H1 (cell line): ENCODE data around the gene UNK. TPM values are rescaled to one million over a fixed set of nuclear protein-coding genes. Genes with fewer than 3 reads are reported as not detected.
A peak's percentile ranks its signal among the peaks of the same experiment; 100 is the strongest.
"Not testable (repeated sequence)": the region's sequence is repeated elsewhere in the genome, so short reads cannot be mapped to it uniquely, and the experiment has no call there.

Experiments
- CTCF ChIA-PET: fragments of 300-600 bp; sonication (Branson Sonifier 250); formaldehyde crosslinking; loops from one replicate; lab custom pipeline; 2021; ENCODE audit not compliant: partially characterized antibody; lab: Charles Lee
- POLR2A ChIA-PET: fragments of 300-600 bp; sonication (Branson Sonifier 250); formaldehyde crosslinking; loops from one replicate; lab custom pipeline; 2021; ENCODE audit warnings: inconsistent platforms; ENCODE audit not compliant: partially characterized antibody; lab: Charles Lee
- DNase-seq, 2 experiments: peaks; one replicate each; pipeline versions ENCODE4 v3.0.0 to v3.0.0-alpha.2; 2010 to 2022; ENCODE audit warnings: low spot score in 2 of 2, low read depth in 1 of 2, mixed read lengths in 1 of 2
- FAIRE-seq: peaks from 2 replicates; lab custom pipeline; 2011; peaks lifted over from hg19 to GRCh38; lab: Jason Lieb, UNC
- H2AFZ ChIP-seq: 2 replicates; pipeline ENCODE4 v1.8.1; 2012; ENCODE audit warnings: low read length, inconsistent platforms
- H2AK5ac ChIP-seq: 2 replicates; pipeline ENCODE4 v1.6.1; 2013; ENCODE audit warnings: low read depth, low read length
- H2BK120ac ChIP-seq: replicated peaks from 2 replicates; pipeline ENCODE3; 2013; ENCODE audit warnings: low read depth, low read length, inconsistent platforms
- H2BK12ac ChIP-seq: 2 replicates; pipeline ENCODE4 v1.6.1; 2013; ENCODE audit warnings: low read depth, low read length
- H2BK15ac ChIP-seq: 2 replicates; pipeline ENCODE4 v1.6.1; 2013; ENCODE audit warnings: low read length
- H2BK20ac ChIP-seq: 2 replicates; pipeline ENCODE4 v1.6.1; 2013; ENCODE audit warnings: low read length
- H2BK5ac ChIP-seq: 2 replicates; pipeline ENCODE4 v1.6.1; 2013; ENCODE audit warnings: low read depth, low read length
- H3K14ac ChIP-seq: 2 replicates; pipeline ENCODE4 v1.6.1; 2013; ENCODE audit warnings: inconsistent platforms; ENCODE audit not compliant: insufficient read length
- H3K18ac ChIP-seq: 2 replicates; pipeline ENCODE4 v1.6.1; 2013; ENCODE audit warnings: low read length; ENCODE audit errors: extremely low read depth
- H3K23ac ChIP-seq: 2 replicates; pipeline ENCODE4 v1.6.1; 2013; ENCODE audit warnings: inconsistent platforms; ENCODE audit not compliant: insufficient read length
- H3K23me2 ChIP-seq: 2 replicates; pipeline ENCODE4 v1.6.1; 2013; ENCODE audit warnings: low read depth, low read length
- H3K27ac ChIP-seq: 2 replicates; pipeline ENCODE4 v1.6.1; 2011; ENCODE audit warnings: low read depth, low read length, inconsistent platforms
- H3K27me3 ChIP-seq, 4 experiments: replicated peaks in 1 of 4; 1 replicate in 1 of 4; 2 replicates in 3 of 4; pipeline versions ENCODE4 v1.6.1 to v1.8.1; 2011 to 2013; ENCODE audit warnings: low read length in 3 of 4, mild to moderate bottlenecking in 3 of 4, inconsistent platforms in 2 of 4, mixed read lengths in 2 of 4, moderate library complexity in 1 of 4; ENCODE audit not compliant: control insufficient read depth in 3 of 4, insufficient read depth in 3 of 4; ENCODE audit errors: extremely low read depth in 1 of 4
- H3K36me3 ChIP-seq, 4 experiments: 2 replicates each; pipeline versions ENCODE4 v1.6.1 to v1.8.1; 2011 to 2013; ENCODE audit warnings: mild to moderate bottlenecking in 4 of 4, low read length in 3 of 4, moderate library complexity in 2 of 4, control low read depth in 1 of 4, inconsistent platforms in 1 of 4; ENCODE audit not compliant: insufficient read depth in 4 of 4, control insufficient read depth in 2 of 4
- H3K4ac ChIP-seq: replicated peaks from 2 replicates; pipeline ENCODE3; 2013; ENCODE audit warnings: low read length, low read depth, mixed read lengths, inconsistent platforms; ENCODE audit not compliant: insufficient read length
- H3K4me1 ChIP-seq, 4 experiments: replicated peaks in 1 of 4; 1 replicate in 1 of 4; 2 replicates in 3 of 4; pipeline versions ENCODE4 v1.6.1 to v1.8.1; 2011 to 2013; ENCODE audit warnings: low read length in 3 of 4, inconsistent platforms in 2 of 4, mixed read lengths in 1 of 4; ENCODE audit not compliant: insufficient read depth in 4 of 4, control insufficient read depth in 3 of 4
- H3K4me2 ChIP-seq, 2 experiments: 2 replicates each; pipeline versions ENCODE4 v1.6.1 to v1.8.1; 2011 to 2013; ENCODE audit warnings: low read depth in 2 of 2, low read length in 2 of 2, control low read depth in 1 of 2, inconsistent platforms in 1 of 2, mild to moderate bottlenecking in 1 of 2; ENCODE audit not compliant: insufficient read depth in 1 of 2
- H3K4me3 ChIP-seq, 4 experiments: fragments of 200-600, 300-600 bp in 1 of 4; sonication (generic), shearing (Covaris generic), sonication (Bioruptor Twin) in 1 of 4; 2 replicates each; pipeline versions ENCODE4 v1.5.1 to v1.8.1; 2011 to 2016; ENCODE audit warnings: low read length in 4 of 4, low read depth in 3 of 4, control low read depth in 2 of 4, inconsistent platforms in 2 of 4, mild to moderate bottlenecking in 2 of 4, mixed read lengths in 1 of 4, moderate library complexity in 1 of 4; ENCODE audit not compliant: insufficient read depth in 2 of 4; ENCODE audit errors: extremely low read depth in 1 of 4
- H3K56ac ChIP-seq: replicated peaks from 2 replicates; pipeline ENCODE3; 2013; ENCODE audit warnings: low read depth, mild to moderate bottlenecking, mixed read lengths, low read length, inconsistent platforms; ENCODE audit not compliant: insufficient read length
- H3K79me1 ChIP-seq: 2 replicates; pipeline ENCODE4 v1.6.1; 2013; ENCODE audit warnings: low read depth, low read length, control low read depth
- H3K79me2 ChIP-seq, 2 experiments: 2 replicates each; pipeline versions ENCODE4 v1.6.1 to v1.8.1; 2012 to 2013; ENCODE audit warnings: low read length in 2 of 2, mild to moderate bottlenecking in 2 of 2, inconsistent platforms in 1 of 2; ENCODE audit not compliant: insufficient read depth in 2 of 2, control insufficient read depth in 1 of 2
- H3K9ac ChIP-seq, 4 experiments: replicated peaks in 1 of 4; 1 replicate in 1 of 4; 2 replicates in 3 of 4; pipeline versions ENCODE4 v1.6.1 to v1.8.1; 2011 to 2013; ENCODE audit warnings: low read depth in 3 of 4, low read length in 3 of 4, control low read depth in 2 of 4, mild to moderate bottlenecking in 2 of 4, moderate library complexity in 2 of 4, inconsistent platforms in 1 of 4; ENCODE audit errors: extremely low read depth in 1 of 4
- H3K9me3 ChIP-seq, 2 experiments: 2 replicates each; pipeline versions ENCODE4 v1.6.1 to v1.8.1; 2012 to 2013; ENCODE audit warnings: mild to moderate bottlenecking in 2 of 2, moderate library complexity in 2 of 2, control low read depth in 1 of 2, inconsistent platforms in 1 of 2, low read depth in 1 of 2, low read length in 1 of 2, mixed read lengths in 1 of 2; ENCODE audit not compliant: insufficient read depth in 2 of 2
- H4K20me1 ChIP-seq, 2 experiments: replicated peaks in 1 of 2; 2 replicates each; pipeline versions ENCODE3 to v1.8.1; 2011 to 2013; ENCODE audit warnings: inconsistent platforms in 2 of 2, low read length in 2 of 2, mild to moderate bottlenecking in 1 of 2; ENCODE audit not compliant: insufficient read depth in 2 of 2, control insufficient read depth in 1 of 2
- H4K5ac ChIP-seq: 2 replicates; pipeline ENCODE4 v1.6.1; 2013; ENCODE audit warnings: low read length, low read depth, mixed read lengths, inconsistent platforms; ENCODE audit not compliant: insufficient read length
- H4K8ac ChIP-seq: 2 replicates; pipeline ENCODE4 v1.8.0; 2013; ENCODE audit warnings: mild to moderate bottlenecking, moderate library complexity, low read length, inconsistent platforms; ENCODE audit not compliant: insufficient read depth; ENCODE audit errors: extremely low read depth
- H4K91ac ChIP-seq: replicated peaks from 2 replicates; pipeline ENCODE3; 2013; ENCODE audit warnings: low read length, mixed read lengths, inconsistent platforms; ENCODE audit not compliant: insufficient read length
- POLR2A ChIP-seq, 2 experiments: IDR thresholded peaks; 1 replicate in 1 of 2; 2 replicates in 1 of 2; pipeline ENCODE4 v1.6.1; 2011; ENCODE audit warnings: low read depth in 2 of 2, low read length in 2 of 2, mild to moderate bottlenecking in 2 of 2; ENCODE audit errors: control extremely low read depth in 1 of 2
- POLR2AphosphoS5 ChIP-seq: IDR thresholded peaks from 2 replicates; pipeline ENCODE4 v1.6.1; 2011; ENCODE audit warnings: low read depth, low read length
- WGBS, 2 experiments: shearing (Covaris generic) in 1 of 2; methylation state at CpG; one replicate each; pipeline versions ENCODE4 v1.1.6 to v1.1.7; 2013 to 2015; ENCODE audit warnings: low lambda C conversion rate in 2 of 2, mixed read lengths in 2 of 2, inconsistent platforms in 1 of 2, low coverage in 1 of 2, missing lambda C conversion rate in 1 of 2; ENCODE audit not compliant: insufficient replicate concordance in 2 of 2, insufficient coverage in 1 of 2, insufficient read length in 1 of 2; ENCODE audit errors: extremely low coverage in 1 of 2, missing lambda C conversion rate in 1 of 2; 5-methylcytosine and 5-hydroxymethylcytosine counted together
- polyA plus RNA-seq, 7 experiments: library from polyadenylated mRNA; depleted of rRNA in 3 of 7; stranded (reverse) in 5 of 7; unstranded in 2 of 7; fragments of >200 nt in 5 of 7; fragments of 200-250 nt in 2 of 7; gene quantifications; 1 replicate in 5 of 7; 2 replicates in 1 of 7; 4 replicates in 1 of 7; pipeline versions ENCODE4 v1.2.1 to v1.2.3, GENCODE V29; 2011 to 2013; ENCODE audit warnings: missing spikeins in 2 of 7, mixed read lengths in 2 of 7
- total RNA-seq: library from RNA; stranded (reverse); fragmentation: NEBNext Ultra II Directional; extraction: Animal tissue kit (Norgen Biotek cat#: 25700); gene quantifications from 2 replicates; pipeline ENCODE4 v1.2.1, GENCODE V29; 2021

Gene UNK
- total and polyA plus RNA-seq, 2 of the 8 experiments (the other 6 are each of a cell fraction or from before 2014, with no cell fraction given): 24.2 to 33.3 TPM

- CTCF ChIA-PET: interaction anchor here (0.6 to 21.4 kb wide), 5 partner anchors 10 to 69 kb away, joined by 3 to 359 read pairs (median 4); partner anchors contain the start of gene GALK1
- H3K4ac ChIP-seq, H3K56ac ChIP-seq, H3K9me3 ChIP-seq, H2AK5ac ChIP-seq, H2BK15ac ChIP-seq, H2BK5ac ChIP-seq, H2BK20ac ChIP-seq, H3K18ac ChIP-seq, H4K5ac ChIP-seq, H4K91ac ChIP-seq, H2BK12ac ChIP-seq, H3K79me1 ChIP-seq, H2BK120ac ChIP-seq, H3K14ac ChIP-seq, H3K23ac ChIP-seq, H3K4me1 ChIP-seq, DNase-seq, H3K27me3 ChIP-seq, H3K23me2 ChIP-seq, H2AFZ ChIP-seq: not testable (repeated sequence)
- H3K27ac ChIP-seq: peak overlapping the region; percentile 92
- H4K8ac ChIP-seq: peak overlapping the region; percentile 96
- WGBS, 2 experiments: 23% methylated on average over 19 of the region's 19 CpGs; no CpG with 5 or more reads in 1 of the 2 experiments
- H3K4me3 ChIP-seq: peak overlapping the region; percentile 75 to 93 (median 86)
- peak overlapping the region; percentile 82 to 89 for H3K4me2 ChIP-seq
- peak overlapping the region; percentile 91 to 98 (median 97) for H3K9ac ChIP-seq
- peaks cover 0 to 29% (median 14%) of the 10 kb centered on the region in 4 experiments; a peak in 5 of 8 replicates for H3K36me3 ChIP-seq
- FAIRE-seq: peak; percentile 48
- peaks cover 3 to 28% of the 10 kb centered on the region in 2 experiments; a peak in 3 of 4 replicates for H3K79me2 ChIP-seq
- POLR2A ChIA-PET: interaction anchor here (0.6 to 8.5 kb wide), 22 partner anchors 7 to 246 kb away, joined by 3 to 425 read pairs (median 4); partner anchors contain the start of genes GALK1, ITGB4, MRPL38 and UNK
- H4K20me1 ChIP-seq: peaks cover 10 to 12% of the 10 kb centered on the region in 2 experiments
- TF ChIP-seq POLR2AphosphoS5: peak; percentile 85
- peak; percentile 2 to 32; a peak in 2 of 3 replicates for TF ChIP-seq POLR2A (IDR thresholded peaks at IDR 0.05; ENCODE audit: control extremely low read depth in 1 of 2, low read depth in 2 of 2, low read length in 2 of 2)
Measured at GRCh38 chr17:75778066-75778860, 6.3 kb upstream of the UNK start.
